HCT116 (cell line): ENCODE results near the gene SLC4A11. TPM values are rescaled to one million over a fixed set of nuclear protein-coding genes. Genes with fewer than 3 reads are reported as not detected.

Source experiments
- ATAC-seq: fragments of 200-7000 bp; cut with Tn5 transposase; 2 replicates; pipeline ENCODE4 v1.9.1; 2020; ENCODE audit warnings: mild to moderate bottlenecking, moderate library complexity
- BruUV-seq: library from RNA; stranded (reverse); fragments of 400-500 nt; replicated peaks from 2 replicates; lab custom pipeline; 2021; lab: Mats Ljungman, UMichigan
- CTCF ChIA-PET: fragments of 300-600 bp; sonication (Branson Sonifier 250); formaldehyde crosslinking; loops from one replicate; lab custom pipeline; 2021; ENCODE audit warnings: antibody characterized with exemption; lab: Charles Lee
- POLR2A ChIA-PET: fragments of 300-600, 350-600 bp; sonication (Branson Sonifier 250); formaldehyde crosslinking; loops from one replicate; lab custom pipeline; 2021; ENCODE audit warnings: antibody characterized with exemption; lab: Charles Lee
- RAD21 ChIA-PET, 2 experiments: fragments of 300-600 bp; sonication (Branson Sonifier 250); formaldehyde crosslinking; loops; one replicate each; lab custom pipeline; 2023; ENCODE audit warnings: low total read pairs in 2 of 2; ENCODE audit not compliant: uncharacterized antibody in 2 of 2, unreplicated experiment in 2 of 2, low non-redundant PET in 1 of 2; lab: Charles Lee
- DNase-seq: peaks from one replicate; pipeline ENCODE4 v3.0.0-alpha.2; 2010; ENCODE audit warnings: low read depth, low spot score
- H2AFZ ChIP-seq: fragments of 200-600 bp; shearing (Covaris generic), sonication (generic); 2 replicates; pipeline ENCODE4 v1.6.1; 2017; ENCODE audit warnings: low read depth, mixed run types, mixed read lengths, antibody characterized with exemption, low read length; ENCODE audit not compliant: poor library complexity, severe bottlenecking
- H3K27ac ChIP-seq: 2 replicates; pipeline ENCODE4 v1.5.1; 2012; ENCODE audit warnings: low read depth, low read length
- H3K27me3 ChIP-seq: fragments of 200-600 bp; sonication (generic); 2 replicates; pipeline ENCODE4 v1.6.1; 2016; ENCODE audit warnings: mixed run types, low read length, mixed read lengths; ENCODE audit not compliant: insufficient read depth
- H3K36me3 ChIP-seq, 2 experiments: fragments of 200-500 bp in 1 of 2; fragments of 200-600 bp in 1 of 2; sonication (Bioruptor generic) in 1 of 2; sonication (generic) in 1 of 2; 2 replicates each; pipeline versions ENCODE4 v1.5.1 to v1.6.1; 2014 to 2016; ENCODE audit warnings: low read length in 2 of 2, inconsistent platforms in 1 of 2, mixed read lengths in 1 of 2, mixed run types in 1 of 2; ENCODE audit not compliant: insufficient read depth in 2 of 2, control insufficient read depth in 1 of 2
- H3K4me1 ChIP-seq, 2 experiments: fragments of 200-600 bp in 1 of 2; sonication (generic) in 1 of 2; 2 replicates each; pipeline versions ENCODE4 v1.5.1 to v1.6.1; 2012 to 2017; ENCODE audit warnings: low read length in 2 of 2, inconsistent platforms in 1 of 2, mild to moderate bottlenecking in 1 of 2, mixed read lengths in 1 of 2, mixed run types in 1 of 2, moderate library complexity in 1 of 2; ENCODE audit not compliant: insufficient read depth in 2 of 2, control insufficient read depth in 1 of 2
- H3K4me2 ChIP-seq: fragments of 200-600 bp; sonication (generic); 2 replicates; pipeline ENCODE4 v1.6.1; 2017; ENCODE audit warnings: mixed run types, low read length, mixed read lengths
- H3K4me3 ChIP-seq, 2 experiments: fragments of 200-600 bp in 1 of 2; sonication (generic) in 1 of 2; replicated peaks in 1 of 2; 2 replicates each; pipeline ENCODE4 v1.5.1; 2011 to 2016; ENCODE audit warnings: low read length in 2 of 2, control low read depth in 1 of 2, low read depth in 1 of 2, mild to moderate bottlenecking in 1 of 2, mixed read lengths in 1 of 2, mixed run types in 1 of 2
- H3K79me2 ChIP-seq: fragments of 200-600 bp; sonication (generic); 2 replicates; pipeline ENCODE4 v1.6.1; 2017; ENCODE audit warnings: mild to moderate bottlenecking, mixed run types, low read length, moderate library complexity, mixed read lengths; ENCODE audit not compliant: insufficient read depth
- H3K9ac ChIP-seq: fragments of 200-600 bp; sonication (generic); 2 replicates; pipeline ENCODE4 v1.6.1; 2016; ENCODE audit warnings: low read length, mixed read lengths
- H3K9me2 ChIP-seq: fragments of 200-600 bp; sonication (generic), shearing (Covaris generic); 2 replicates; pipeline ENCODE4 v1.6.1; 2017; ENCODE audit warnings: mixed run types, mild to moderate bottlenecking, moderate library complexity; ENCODE audit not compliant: insufficient read depth
- H3K9me3 ChIP-seq, 2 experiments: fragments of 200-500 bp in 1 of 2; fragments of 200-600 bp in 1 of 2; sonication (Bioruptor generic) in 1 of 2; sonication (generic) in 1 of 2; 2 replicates each; pipeline ENCODE4 v1.6.1; 2014 to 2017; ENCODE audit warnings: low read length in 2 of 2, mixed read lengths in 2 of 2, inconsistent platforms in 1 of 2, low read depth in 1 of 2, mild to moderate bottlenecking in 1 of 2, mixed run types in 1 of 2, moderate library complexity in 1 of 2; ENCODE audit not compliant: control insufficient read depth in 1 of 2, insufficient read depth in 1 of 2
- H4K20me1 ChIP-seq: fragments of 200-600 bp; sonication (generic), shearing (Covaris generic); 2 replicates; pipeline ENCODE4 v1.6.1; 2017; ENCODE audit warnings: mixed run types, mild to moderate bottlenecking, moderate library complexity; ENCODE audit not compliant: insufficient read depth
- ATF3 ChIP-seq: IDR thresholded peaks from 2 replicates; pipeline ENCODE4 v1.6.1; 2012
- CEBPB ChIP-seq: IDR thresholded peaks from 2 replicates; pipeline ENCODE4 v1.6.1; 2012; ENCODE audit warnings: low read depth
- EGR1 ChIP-seq: IDR thresholded peaks from 2 replicates; pipeline ENCODE4 v1.6.1; 2012; ENCODE audit warnings: low read depth
- ELF1 ChIP-seq: IDR thresholded peaks from 2 replicates; pipeline ENCODE4 v1.6.1; 2012; ENCODE audit warnings: low read depth, borderline replicate concordance
- EZH2 ChIP-seq: fragments of 200-600 bp; sonication (generic); IDR thresholded peaks from 2 replicates; pipeline ENCODE4 v1.6.1; 2017; ENCODE audit warnings: antibody characterized with exemption, mixed run types
- EZH2phosphoT487 ChIP-seq: fragments of 200-600 bp; IDR thresholded peaks from 2 replicates; pipeline ENCODE4 v1.6.1; 2018; ENCODE audit warnings: antibody characterized with exemption, borderline replicate concordance
- JUND ChIP-seq: IDR thresholded peaks from 2 replicates; pipeline ENCODE4 v1.6.1; 2012
- MAX ChIP-seq: IDR thresholded peaks from 2 replicates; pipeline ENCODE4 v1.6.1; 2012
- POLR2AphosphoS5 ChIP-seq: IDR thresholded peaks from 2 replicates; pipeline ENCODE4 v1.6.1; 2011; ENCODE audit warnings: mild to moderate bottlenecking, low read depth, low read length, moderate library complexity
- RAD21 ChIP-seq: IDR thresholded peaks from 2 replicates; pipeline ENCODE4 v1.6.1; 2012; ENCODE audit warnings: low read depth, mild to moderate bottlenecking
- SIN3A ChIP-seq: IDR thresholded peaks from 2 replicates; pipeline ENCODE4 v1.6.1; 2012; ENCODE audit warnings: low read depth
- SP1 ChIP-seq: IDR thresholded peaks from 2 replicates; pipeline ENCODE4 v1.6.1; 2012; ENCODE audit warnings: low read depth
- SRF ChIP-seq: IDR thresholded peaks from 2 replicates; pipeline ENCODE4 v1.6.1; 2012; ENCODE audit warnings: low read depth
- TCF7L2 ChIP-seq: IDR thresholded peaks from 2 replicates; pipeline ENCODE4 v1.7.0; 2011; ENCODE audit warnings: borderline replicate concordance, inconsistent platforms; ENCODE audit not compliant: insufficient read depth, insufficient read length; ENCODE audit errors: extremely low read depth
- YY1 ChIP-seq: IDR thresholded peaks from 2 replicates; pipeline ENCODE4 v1.6.1; 2011; ENCODE audit warnings: low read length, low read depth, moderate library complexity, mild to moderate bottlenecking; ENCODE audit not compliant: insufficient replicate concordance; ENCODE audit errors: extremely low read depth
- ZBTB33 ChIP-seq: IDR thresholded peaks from 2 replicates; pipeline ENCODE4 v1.6.1; 2011; ENCODE audit warnings: mild to moderate bottlenecking, low read length, moderate library complexity; ENCODE audit not compliant: insufficient replicate concordance; ENCODE audit errors: extremely low read depth
- ZFX ChIP-seq: fragments of 450-650 bp; IDR thresholded peaks from 2 replicates; pipeline ENCODE4 v1.6.1; 2017
- ZNF274 ChIP-seq: fragments of 200-500 bp; sonication (Bioruptor generic); IDR thresholded peaks from 2 replicates; pipeline ENCODE4 v1.6.1; 2014; ENCODE audit warnings: mild to moderate bottlenecking, low read depth, low read length, inconsistent platforms
- intact Hi-C: fragments of 100-400 bp; cut with micrococcal nuclease; formaldehyde crosslinking; loops from 2 replicates; pipeline ENCODE4 v1.10.0; 2022
- total RNA-seq: library from RNA; stranded (reverse); gene quantifications from one replicate; pipeline ENCODE4 v1.2.1, GENCODE V29; 2021; ENCODE audit not compliant: unreplicated experiment

SLC4A11 gene
- total RNA-seq, 1 experiment from 2014 or later = 22.7 TPM

GRCh38 chr20:3202965-3203314 lies 36.0 kb downstream of the SLC4A11 start (continued):
- TF ChIP-seq ZBTB33 (no peak), CEBPB (no peak), MAX (no peak), SRF (no peak)

- no peak overlapping the region for H3K4me2 ChIP-seq
- no peaks in the 10 kb centered on the region for H4K20me1 ChIP-seq
- no peak overlapping the region for H2AFZ ChIP-seq
- no peaks in the 10 kb centered on the region for H3K9me3 ChIP-seq
- no peak for DNase-seq
- H3K27ac ChIP-seq = no peak overlapping the region
- intact Hi-C loops = no loop called here
- ChIA-PET POLR2A (no interaction called here), CTCF (no interaction called here), RAD21 (no interaction called here)
- peaks cover 23% of the 10 kb centered on the region for H3K79me2 ChIP-seq
- no peak for ATAC-seq
- no peak overlapping the region for H3K9ac ChIP-seq
- peaks cover 4 to 12% of the 10 kb centered on the region in 2 experiments; a peak in 2 of 4 replicates for H3K4me1 ChIP-seq
- H3K27me3 ChIP-seq = no peaks in the 10 kb centered on the region
- peaks cover 19 to 27% of the 10 kb centered on the region in 2 experiments; a peak in 3 of 4 replicates for H3K36me3 ChIP-seq
- BruUV-seq = no TSS peak
- no peak overlapping the region for H3K4me3 ChIP-seq
- H3K9me2 ChIP-seq = no peaks in the 10 kb centered on the region
- TF ChIP-seq CEBPB = no peak
- TF ChIP-seq ATF3 = no peak
- no peak for TF ChIP-seq JUND
- no peak for TF ChIP-seq RAD21
- no peak for TF ChIP-seq ELF1
- TF ChIP-seq MAX = no peak
- no peak for TF ChIP-seq ZNF274
- TF ChIP-seq EZH2 = no peak
- TF ChIP-seq POLR2AphosphoS5 = no peak
- no peak for TF ChIP-seq YY1
- no peak for TF ChIP-seq SP1
- no peak for TF ChIP-seq ZFX
- TF ChIP-seq EGR1 = no peak
- TF ChIP-seq SRF = no peak
- no peak for TF ChIP-seq ZBTB33
- no peak for TF ChIP-seq SIN3A
- no peak for TF ChIP-seq TCF7L2
- TF ChIP-seq EZH2phosphoT487 = no peak
Observed at GRCh38 chr20:3199976-3200755, 38.8 kb downstream of the SLC4A11 start.
